AG10803 (cell line): ENCODE data around the gene ADIG.

Experiments
- DNase-seq: peaks from one replicate; pipeline ENCODE4 v3.0.0; 2010; ENCODE audit warnings: low read depth
- H3K4me3 ChIP-seq: 2 replicates; pipeline ENCODE4 v1.5.1; 2011; ENCODE audit warnings: mild to moderate bottlenecking, low read length, control low read depth
- TF ChIP-seq, protein P1 (sequence below): conservative IDR thresholded peaks from 2 replicates; pipeline ENCODE4 v1.5.1; 2011; ENCODE audit warnings: mild to moderate bottlenecking, low read length, control low read depth, inconsistent platforms

ADIG gene

DNA sequence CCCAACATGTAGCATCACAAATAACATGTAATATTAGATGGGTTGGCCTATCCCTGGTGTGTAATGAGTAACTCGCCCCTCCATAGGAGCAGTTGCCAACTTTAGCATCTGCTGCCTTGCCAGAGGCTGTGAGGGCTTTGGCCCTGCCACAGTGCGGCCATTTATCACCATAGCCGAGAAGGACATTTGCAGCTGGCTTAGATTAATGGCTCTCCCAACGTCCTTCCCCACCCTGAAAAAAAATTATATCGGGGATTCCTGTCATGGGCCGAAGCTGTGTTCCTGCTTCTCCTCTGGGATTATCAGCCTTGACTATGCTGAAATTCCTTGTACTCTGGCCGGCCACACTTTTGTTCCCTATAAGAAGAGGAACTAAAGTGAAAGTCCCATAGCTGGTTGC, 7.6 kb upstream of the ADIG start:
- peak; percentile 32 for DNase-seq
- H3K4me3 ChIP-seq: no peak overlapping the region
- TF ChIP-seq, protein P1, sequence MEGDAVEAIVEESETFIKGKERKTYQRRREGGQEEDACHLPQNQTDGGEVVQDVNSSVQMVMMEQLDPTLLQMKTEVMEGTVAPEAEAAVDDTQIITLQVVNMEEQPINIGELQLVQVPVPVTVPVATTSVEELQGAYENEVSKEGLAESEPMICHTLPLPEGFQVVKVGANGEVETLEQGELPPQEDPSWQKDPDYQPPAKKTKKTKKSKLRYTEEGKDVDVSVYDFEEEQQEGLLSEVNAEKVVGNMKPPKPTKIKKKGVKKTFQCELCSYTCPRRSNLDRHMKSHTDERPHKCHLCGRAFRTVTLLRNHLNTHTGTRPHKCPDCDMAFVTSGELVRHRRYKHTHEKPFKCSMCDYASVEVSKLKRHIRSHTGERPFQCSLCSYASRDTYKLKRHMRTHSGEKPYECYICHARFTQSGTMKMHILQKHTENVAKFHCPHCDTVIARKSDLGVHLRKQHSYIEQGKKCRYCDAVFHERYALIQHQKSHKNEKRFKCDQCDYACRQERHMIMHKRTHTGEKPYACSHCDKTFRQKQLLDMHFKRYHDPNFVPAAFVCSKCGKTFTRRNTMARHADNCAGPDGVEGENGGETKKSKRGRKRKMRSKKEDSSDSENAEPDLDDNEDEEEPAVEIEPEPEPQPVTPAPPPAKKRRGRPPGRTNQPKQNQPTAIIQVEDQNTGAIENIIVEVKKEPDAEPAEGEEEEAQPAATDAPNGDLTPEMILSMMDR: no peak

DNA sequence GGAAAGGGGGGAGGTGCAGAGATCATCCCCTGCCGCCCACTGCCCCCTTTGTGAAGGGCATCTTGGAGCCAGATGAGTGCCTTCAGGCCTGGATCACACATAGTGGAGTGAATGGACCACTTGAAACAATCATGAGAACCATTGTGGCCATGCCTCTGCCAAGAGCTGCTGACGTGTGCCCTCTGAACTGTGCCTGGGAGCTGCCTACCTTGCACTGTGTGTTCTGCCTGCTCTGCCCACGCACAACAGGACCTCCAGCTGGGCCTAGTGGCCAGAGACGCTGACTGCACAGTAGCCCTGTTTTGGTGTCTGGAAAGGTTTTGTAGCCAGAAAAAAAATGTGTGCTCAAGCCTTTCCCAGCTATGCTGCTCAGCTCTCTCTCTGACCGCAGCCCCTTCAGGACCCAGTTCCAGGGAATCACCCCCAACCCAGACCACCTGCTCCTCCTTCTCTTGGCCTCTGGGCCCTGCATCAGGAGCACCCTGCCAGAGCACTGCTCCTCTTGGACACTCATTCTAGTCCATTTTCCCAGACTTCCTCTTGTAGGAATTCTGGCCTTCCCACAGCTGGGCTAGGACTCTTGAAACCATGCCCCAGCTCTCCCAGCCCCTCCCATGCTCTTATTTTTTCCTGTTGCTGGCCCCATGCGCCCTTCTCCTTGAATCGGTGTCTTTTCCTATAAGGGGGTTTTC, 1.6 kb upstream of the ADIG start:
- no peak overlapping the region for H3K4me3 ChIP-seq
- TF ChIP-seq, protein P1: no peak
- no peak for DNase-seq

- H3K4me3 ChIP-seq: no peak overlapping the region
- no peak for DNase-seq
- TF ChIP-seq, protein P1: no peak
These were observed 1.1 kb upstream of the ADIG start for GRCh38 chr20:38579921-38580320.

GRCh38 chr20:38581830-38582358, 897 bp downstream of the ADIG start:
- DNase-seq: no peak
- TF ChIP-seq, protein P1: no peak
- no peak overlapping the region for H3K4me3 ChIP-seq

- no peak overlapping the region for H3K4me3 ChIP-seq
- TF ChIP-seq, protein P1: no peak
- no peak for DNase-seq
These were observed 2.3 kb downstream of the ADIG start for GRCh38 chr20:38583306-38583705.

GRCh38 chr20:38584099-38584763, 3.2 kb downstream of the ADIG start:
- H3K4me3 ChIP-seq: no peak overlapping the region
- no peak for DNase-seq
- TF ChIP-seq, protein P1: no peak
